ENCODE results near the gene PHACTR3. TPM values are rescaled to one million over a fixed set of nuclear protein-coding genes. Genes with fewer than 3 reads are reported as not detected.

The PHACTR3 gene
- total RNA-seq, 1 experiment from 2014 or later, result 0.63 TPM

- DNase-seq (ENCODE audit: low read depth), result no peak
Observed at GRCh38 chr20:59645761-59646171, 41.4 kb downstream of the PHACTR3 start.

- DNase-seq (ENCODE audit: low read depth), result no peak
Observed at GRCh38 chr20:59646487-59646886, 42.1 kb downstream of the PHACTR3 start.

- DNase-seq (ENCODE audit: low read depth), result no peak
Observed at GRCh38 chr20:59647271-59647670, 42.9 kb downstream of the PHACTR3 start.

- DNase-seq (ENCODE audit: low read depth), result no peak
Observed at GRCh38 chr20:59648466-59649070, 44.2 kb downstream of the PHACTR3 start.

GRCh38 chr20:59650418-59650817 is 46.1 kb downstream of the PHACTR3 start:
- no peak for DNase-seq (ENCODE audit: low read depth)

GRCh38 chr20:59652381-59652780 is 48.0 kb downstream of the PHACTR3 start:
- DNase-seq (ENCODE audit: low read depth), result no peak

GRCh38 chr20:59656417-59656816 is 52.1 kb downstream of the PHACTR3 start:
- DNase-seq (ENCODE audit: low read depth), result no peak

- DNase-seq (ENCODE audit: low read depth), result no peak
Observed at GRCh38 chr20:59657459-59658046, 53.2 kb downstream of the PHACTR3 start.

- DNase-seq (ENCODE audit: low read depth), result no peak
Observed at GRCh38 chr20:59660471-59660870, 56.1 kb downstream of the PHACTR3 start.

- no peak for DNase-seq (ENCODE audit: low read depth)
Observed at GRCh38 chr20:59661153-59661552, 56.8 kb downstream of the PHACTR3 start.

- no peak for DNase-seq (ENCODE audit: low read depth)
Observed at GRCh38 chr20:59661621-59662020, 57.3 kb downstream of the PHACTR3 start.

GRCh38 chr20:59662161-59662560 is 57.8 kb downstream of the PHACTR3 start:
- no peak for DNase-seq (ENCODE audit: low read depth)

- no peak for DNase-seq (ENCODE audit: low read depth)
Observed at GRCh38 chr20:59662856-59663512, 58.6 kb downstream of the PHACTR3 start.

- DNase-seq (ENCODE audit: low read depth), result no peak
Observed at GRCh38 chr20:59663513-59664060, 59.2 kb downstream of the PHACTR3 start.

- DNase-seq (ENCODE audit: low read depth), result no peak
Observed at GRCh38 chr20:59664421-59664941, 60.1 kb downstream of the PHACTR3 start.

- DNase-seq (ENCODE audit: low read depth), result no peak
Observed at GRCh38 chr20:59665656-59666555, 61.6 kb downstream of the PHACTR3 start.

- DNase-seq (ENCODE audit: low read depth), result no peak
Observed at GRCh38 chr20:59666586-59666985, 62.2 kb downstream of the PHACTR3 start.

- no peak for DNase-seq (ENCODE audit: low read depth)
Observed at GRCh38 chr20:59667131-59667530, 62.8 kb downstream of the PHACTR3 start.

- DNase-seq (ENCODE audit: low read depth), result no peak
Observed at GRCh38 chr20:59667981-59668515, 63.7 kb downstream of the PHACTR3 start.

- DNase-seq (ENCODE audit: low read depth), result no peak
Observed at GRCh38 chr20:59668926-59669850, 64.8 kb downstream of the PHACTR3 start.
